HFF-Myc (cell line): Measurements from ENCODE around the gene ALK.

Experiments used
- DNase-seq: peaks from one replicate; pipeline ENCODE4 v3.0.0-alpha.2; 2011; ENCODE audit warnings: low read depth; ENCODE audit errors: extremely low read depth
- H3K4me3 ChIP-seq: replicated peaks from 2 replicates; pipeline ENCODE4 v1.5.1; 2011; ENCODE audit warnings: low read depth, mild to moderate bottlenecking, control low read depth, low read length
- TF ChIP-seq, protein P1 (sequence below): IDR thresholded peaks from 2 replicates; pipeline ENCODE4 v1.5.1; 2012; ENCODE audit warnings: mild to moderate bottlenecking, low read depth, low read length, control low read depth; ENCODE audit errors: missing control alignments

Gene ALK

DNA sequence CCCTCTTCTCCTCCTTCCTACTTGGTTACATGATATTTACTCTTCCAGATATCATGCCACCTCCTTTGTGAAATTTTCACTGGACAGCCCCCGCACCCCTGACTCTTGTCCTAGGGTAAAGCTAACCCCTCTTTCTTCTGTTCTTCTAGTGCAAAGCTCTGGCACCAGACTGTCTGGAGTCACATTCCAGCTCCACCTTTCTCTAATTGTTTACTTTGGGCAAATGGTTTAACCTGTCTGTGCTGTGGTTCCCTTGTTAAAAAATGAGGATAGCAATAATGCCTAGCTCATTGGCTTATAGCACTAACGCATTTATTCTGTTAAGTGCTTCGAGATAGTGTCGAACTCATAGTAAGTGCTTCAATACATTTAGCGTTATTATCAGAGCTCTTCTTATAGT lies 306.2 kb downstream of the ALK start:
- no peak for DNase-seq
- TF ChIP-seq, protein P1, sequence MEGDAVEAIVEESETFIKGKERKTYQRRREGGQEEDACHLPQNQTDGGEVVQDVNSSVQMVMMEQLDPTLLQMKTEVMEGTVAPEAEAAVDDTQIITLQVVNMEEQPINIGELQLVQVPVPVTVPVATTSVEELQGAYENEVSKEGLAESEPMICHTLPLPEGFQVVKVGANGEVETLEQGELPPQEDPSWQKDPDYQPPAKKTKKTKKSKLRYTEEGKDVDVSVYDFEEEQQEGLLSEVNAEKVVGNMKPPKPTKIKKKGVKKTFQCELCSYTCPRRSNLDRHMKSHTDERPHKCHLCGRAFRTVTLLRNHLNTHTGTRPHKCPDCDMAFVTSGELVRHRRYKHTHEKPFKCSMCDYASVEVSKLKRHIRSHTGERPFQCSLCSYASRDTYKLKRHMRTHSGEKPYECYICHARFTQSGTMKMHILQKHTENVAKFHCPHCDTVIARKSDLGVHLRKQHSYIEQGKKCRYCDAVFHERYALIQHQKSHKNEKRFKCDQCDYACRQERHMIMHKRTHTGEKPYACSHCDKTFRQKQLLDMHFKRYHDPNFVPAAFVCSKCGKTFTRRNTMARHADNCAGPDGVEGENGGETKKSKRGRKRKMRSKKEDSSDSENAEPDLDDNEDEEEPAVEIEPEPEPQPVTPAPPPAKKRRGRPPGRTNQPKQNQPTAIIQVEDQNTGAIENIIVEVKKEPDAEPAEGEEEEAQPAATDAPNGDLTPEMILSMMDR: no peak
- no peak overlapping the region for H3K4me3 ChIP-seq

DNA sequence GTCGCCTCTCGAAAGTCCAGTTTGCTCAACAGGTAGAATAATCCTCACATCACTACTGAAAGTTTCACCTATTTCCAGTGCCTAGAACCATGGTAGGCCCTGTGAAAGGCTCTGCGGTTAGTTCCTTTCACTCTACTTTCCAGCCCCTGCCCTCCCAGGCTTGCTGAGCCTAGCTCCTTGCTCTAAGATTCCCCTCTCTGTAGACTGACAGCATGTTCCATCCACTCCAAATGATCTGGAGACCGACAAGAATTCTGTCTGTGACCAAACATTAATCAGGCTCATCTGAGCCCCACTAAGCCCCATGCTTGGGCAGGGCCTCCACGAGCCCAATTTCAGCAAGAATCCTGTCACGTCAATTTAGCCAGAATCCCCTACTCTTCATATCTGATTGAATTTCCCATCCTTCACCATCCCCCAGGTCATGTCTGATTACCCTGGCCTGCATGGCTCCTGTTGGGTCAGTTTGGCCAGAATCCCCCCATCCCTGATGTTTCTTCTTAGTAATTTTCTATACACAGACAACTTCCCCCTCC lies 307.0 kb downstream of the ALK start:
- TF ChIP-seq, protein P1: no peak
- H3K4me3 ChIP-seq: no peak overlapping the region
- no peak for DNase-seq

DNA sequence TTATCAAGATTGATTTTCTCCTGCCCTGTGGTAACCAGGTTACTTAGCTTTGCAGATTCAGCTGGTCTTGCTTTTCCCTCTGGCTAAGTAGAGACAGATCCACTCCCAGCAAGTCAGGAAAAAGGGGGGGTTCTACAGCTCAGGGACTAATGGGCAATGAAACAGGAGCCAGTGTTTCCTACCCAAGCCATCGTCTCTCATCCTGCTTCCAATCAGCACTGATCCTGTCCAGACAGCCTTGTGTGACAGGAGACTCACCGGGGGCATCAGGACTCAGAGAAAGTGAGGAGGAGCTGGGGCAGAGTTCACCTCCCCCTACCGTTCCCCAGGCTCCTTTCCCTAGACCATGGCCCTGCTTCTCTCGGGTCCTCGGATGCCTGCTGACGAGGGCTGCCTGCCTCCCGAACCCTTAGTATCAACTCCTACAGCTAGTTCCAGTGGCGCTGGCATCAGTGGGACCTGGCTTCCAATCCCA lies 307.6 kb downstream of the ALK start:
- no peak for DNase-seq
- no peak overlapping the region for H3K4me3 ChIP-seq
- TF ChIP-seq, protein P1: no peak

DNA sequence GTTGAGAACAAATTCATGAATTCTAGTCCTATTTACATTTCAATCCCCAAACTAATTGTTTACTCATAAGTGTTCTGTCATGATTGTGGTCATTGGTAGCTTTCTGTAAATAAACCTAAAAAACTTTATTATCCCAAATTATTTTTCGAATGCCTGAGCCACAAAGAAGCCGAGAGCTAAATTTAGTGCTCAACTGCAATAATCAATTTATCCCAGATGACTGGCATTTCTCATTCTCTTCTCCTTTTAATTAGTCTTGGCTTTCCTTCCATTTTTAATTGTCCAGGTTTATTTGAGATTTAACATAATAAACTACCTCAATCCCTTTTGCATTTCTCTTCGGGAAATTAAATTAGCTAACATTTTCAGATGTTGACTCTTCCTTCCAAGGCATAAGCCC lies 308.3 kb downstream of the ALK start:
- H3K4me3 ChIP-seq: no peak overlapping the region
- TF ChIP-seq, protein P1: no peak
- no peak for DNase-seq

DNA sequence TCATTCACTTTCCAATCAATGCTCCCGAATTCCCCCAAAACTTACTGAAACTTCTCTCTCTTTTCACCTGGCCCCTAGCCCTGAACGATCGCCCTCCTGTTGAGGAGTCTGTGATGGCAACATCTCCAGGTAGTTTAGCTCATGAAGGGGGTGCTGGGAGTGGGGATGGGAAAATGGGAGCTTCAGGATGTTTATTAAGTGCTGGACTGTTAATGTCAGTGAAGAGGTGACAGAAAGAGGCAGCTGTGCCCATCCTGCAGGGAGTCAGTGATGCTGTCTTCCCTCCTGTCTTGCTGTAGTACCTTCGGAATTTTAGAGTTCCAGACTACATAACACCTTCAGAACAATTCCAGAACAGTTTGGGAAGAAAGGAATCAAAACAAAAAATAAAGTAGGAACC lies 308.8 kb downstream of the ALK start:
- no peak overlapping the region for H3K4me3 ChIP-seq
- DNase-seq: no peak
- TF ChIP-seq, protein P1: no peak

DNA sequence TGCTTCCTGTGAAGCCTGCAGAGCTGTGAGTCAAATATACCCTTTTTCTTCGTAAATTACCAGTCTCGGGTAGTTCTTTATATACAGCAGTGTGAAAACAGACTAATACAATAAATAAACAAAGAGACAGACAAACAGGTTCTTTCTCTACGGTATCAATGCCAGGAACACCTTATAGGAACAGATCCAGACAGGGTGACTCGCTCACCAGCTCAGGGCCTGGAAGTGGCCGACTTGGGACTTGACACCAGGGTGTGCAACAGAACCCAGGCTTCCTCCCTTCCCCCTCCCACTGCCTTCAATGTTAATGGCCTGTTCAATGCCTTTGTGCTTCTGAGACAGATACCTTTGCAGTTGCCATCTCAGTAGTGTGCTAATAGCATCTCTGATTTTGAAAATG lies 309.5 kb downstream of the ALK start:
- no peak overlapping the region for H3K4me3 ChIP-seq
- TF ChIP-seq, protein P1: no peak
- no peak for DNase-seq

DNA sequence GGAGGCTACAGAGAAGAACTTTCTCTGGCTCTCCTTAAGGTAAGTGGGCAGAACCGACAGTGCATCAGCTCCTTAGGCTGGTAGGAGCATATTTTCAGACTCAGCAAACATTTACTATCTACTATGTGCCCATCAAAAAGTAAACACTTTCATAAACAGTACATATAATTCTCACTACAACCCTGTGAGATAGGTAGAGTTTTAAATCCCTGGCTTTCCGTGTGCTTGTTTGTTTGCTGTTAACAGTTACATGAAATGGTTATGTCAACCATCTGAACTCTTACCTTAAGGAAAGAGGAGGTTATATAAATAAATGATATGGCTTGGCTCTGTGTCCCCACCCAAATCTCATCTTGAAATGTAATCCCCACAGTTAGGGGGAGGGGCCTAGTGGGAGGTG lies 310.1 kb downstream of the ALK start:
- TF ChIP-seq, protein P1: no peak
- DNase-seq: no peak
- no peak overlapping the region for H3K4me3 ChIP-seq
